Activated CD8-positive, alpha-beta memory T cell treated with anti-CD3 and anti-CD28 coated beads, Interleukin-2, amount 50 U/mL, for 4 hours (primary cell): ENCODE data around the gene CHN1.

Source experiments
- DNase-seq: peaks from one replicate; pipeline ENCODE4 v3.0.0-alpha.2; 2020

Gene CHN1

GRCh38 chr2:174780856-174781255 lies 224.3 kb downstream of the CHN1 start:
- no peak for DNase-seq

GRCh38 chr2:174780191-174780840 lies 224.9 kb downstream of the CHN1 start:
- no peak for DNase-seq

- DNase-seq, result no peak
Measured at GRCh38 chr2:174779361-174779928, 225.7 kb downstream of the CHN1 start.

- peak; percentile 65 for DNase-seq
Measured at GRCh38 chr2:174778085-174778981, 226.8 kb downstream of the CHN1 start.

DNA sequence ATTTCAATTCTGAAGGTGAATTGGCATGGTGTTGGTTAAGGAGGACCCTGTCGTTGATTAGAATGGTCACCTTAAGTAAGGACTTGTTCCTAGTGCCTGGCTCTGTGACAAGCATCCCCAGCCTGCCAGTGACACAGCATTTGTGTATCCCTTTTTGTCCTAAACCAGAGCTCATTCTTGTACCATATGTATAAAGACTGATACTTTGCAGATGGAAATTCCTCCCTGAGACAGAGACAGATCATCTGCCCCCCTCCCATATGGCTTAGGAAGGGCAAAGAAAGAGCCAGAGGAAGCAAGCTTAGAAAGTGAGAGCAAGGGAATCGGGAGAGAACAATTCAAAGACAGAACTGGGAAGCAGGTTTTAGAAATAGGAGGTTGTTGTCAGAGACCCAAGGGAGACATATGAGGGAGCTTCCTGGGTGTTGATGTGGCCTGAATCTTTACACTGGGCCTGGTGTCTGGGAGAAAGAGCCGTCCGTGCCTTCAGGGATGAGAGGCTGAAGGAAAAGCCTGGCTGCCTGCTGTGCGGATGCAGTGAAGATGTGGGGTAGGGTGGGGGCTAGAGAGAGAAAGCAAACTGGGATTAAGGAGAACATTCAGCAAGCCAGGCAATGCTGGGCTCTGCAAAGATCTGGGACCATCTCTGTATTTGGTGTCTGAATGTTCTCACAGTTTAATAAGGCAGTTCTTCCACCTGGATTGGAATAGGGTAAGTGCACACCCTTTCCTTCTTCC lies 227.7 kb downstream of the CHN1 start:
- no peak for DNase-seq

DNA sequence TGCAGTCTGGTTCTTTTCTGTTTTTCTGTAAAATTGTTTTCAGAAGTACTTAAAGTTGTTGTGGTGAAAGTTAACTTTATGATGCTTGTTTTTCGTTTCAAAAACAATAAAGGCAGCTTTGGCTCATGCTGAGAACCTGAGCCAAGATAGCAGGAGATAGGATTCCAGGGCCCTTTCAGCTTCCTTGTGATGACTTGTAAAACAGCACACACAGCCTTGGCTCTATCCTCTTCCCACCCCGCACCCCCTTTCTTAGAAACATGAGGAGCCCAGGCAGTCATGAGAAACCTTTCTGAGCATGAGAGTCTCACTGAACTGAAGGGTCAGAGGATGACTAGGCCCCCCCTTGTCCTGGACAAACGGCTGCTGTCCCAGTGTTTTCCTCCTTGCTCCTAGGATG lies 228.5 kb downstream of the CHN1 start:
- no peak for DNase-seq

DNA sequence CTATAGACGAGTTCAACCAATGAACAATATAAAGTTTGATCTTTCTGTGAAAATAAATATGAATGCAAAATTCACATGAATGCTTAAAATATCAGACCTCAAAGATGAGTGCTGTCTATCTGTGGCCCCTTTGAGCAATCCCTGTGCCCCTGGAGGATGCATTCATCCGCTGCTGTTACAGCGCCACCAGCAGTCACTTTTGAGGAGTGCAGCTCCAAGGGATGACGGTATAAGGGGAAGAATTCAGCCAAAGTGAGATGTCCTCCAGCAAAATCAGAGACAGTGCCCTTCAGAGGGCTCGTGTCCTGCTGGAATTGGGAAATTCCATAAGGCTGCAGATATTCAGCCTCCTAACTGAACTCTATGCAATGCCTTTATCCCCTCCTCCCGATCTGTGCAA lies 229.0 kb downstream of the CHN1 start:
- no peak for DNase-seq

DNA sequence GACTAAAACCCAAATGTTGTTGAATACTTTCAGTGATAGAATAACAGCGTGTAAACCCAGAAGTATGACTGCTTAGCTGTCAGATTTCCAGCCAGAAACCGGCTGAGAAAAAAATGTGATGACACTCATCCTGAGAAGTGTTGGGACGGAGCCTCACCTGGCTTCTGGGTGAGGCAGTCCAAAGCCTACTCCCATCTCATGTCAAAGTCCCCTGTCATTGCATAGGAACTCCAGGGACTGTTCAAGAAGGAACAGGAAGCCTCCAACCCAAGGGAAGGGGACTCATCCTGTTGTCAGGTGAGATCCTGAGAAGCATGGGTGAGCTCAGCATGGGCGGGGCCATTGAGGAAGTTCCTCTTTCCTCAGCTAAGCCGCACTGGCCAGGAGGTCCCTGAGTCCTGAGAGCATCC lies 229.6 kb downstream of the CHN1 start:
- no peak for DNase-seq

GRCh38 chr2:174774886-174775285 lies 230.3 kb downstream of the CHN1 start:
- DNase-seq, result no peak

- no peak for DNase-seq
Measured at GRCh38 chr2:174773215-174773614, 232.0 kb downstream of the CHN1 start.

DNA sequence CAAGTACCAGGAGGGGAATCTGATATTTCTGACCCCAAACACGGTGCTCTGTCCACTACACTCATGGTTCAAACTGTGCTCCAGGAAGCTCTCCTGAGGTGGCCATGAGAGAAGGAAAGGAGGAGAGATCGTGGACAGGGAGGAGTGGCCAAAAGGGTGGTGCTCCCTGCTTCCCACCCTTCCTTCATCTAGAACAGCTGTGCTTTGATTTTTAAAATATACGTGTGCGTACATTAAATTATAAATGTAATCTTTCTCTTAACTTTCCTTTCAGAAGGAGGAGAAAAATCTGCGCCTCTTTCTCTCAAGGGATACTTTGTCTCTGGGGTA lies 232.7 kb downstream of the CHN1 start:
- no peak for DNase-seq

GRCh38 chr2:174771631-174772471 lies 233.3 kb downstream of the CHN1 start:
- DNase-seq, result peak; percentile 47

GRCh38 chr2:174771136-174771535 lies 234.0 kb downstream of the CHN1 start:
- no peak for DNase-seq

DNA sequence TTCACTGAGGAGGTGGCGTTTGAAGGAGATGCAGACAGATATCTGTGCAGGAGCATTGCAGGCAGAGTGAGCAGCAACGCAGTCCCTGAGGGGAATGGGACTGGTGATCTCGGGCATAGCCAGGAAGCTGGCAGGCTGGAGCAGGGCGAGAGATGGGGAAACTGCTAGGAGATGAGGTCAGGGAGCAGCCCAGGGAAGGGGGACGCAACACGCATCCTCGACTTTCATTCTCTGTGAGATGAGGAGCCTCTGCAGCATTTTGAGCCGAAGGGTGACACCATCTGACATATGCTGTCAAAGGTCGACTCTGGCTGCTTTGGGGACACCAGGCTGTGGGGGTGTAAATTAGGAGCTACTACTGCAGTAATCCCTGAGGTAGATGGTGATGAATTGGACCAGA lies 236.6 kb downstream of the CHN1 start:
- DNase-seq, result no peak

- no peak for DNase-seq
Measured at GRCh38 chr2:174766271-174766670, 238.9 kb downstream of the CHN1 start.

DNA sequence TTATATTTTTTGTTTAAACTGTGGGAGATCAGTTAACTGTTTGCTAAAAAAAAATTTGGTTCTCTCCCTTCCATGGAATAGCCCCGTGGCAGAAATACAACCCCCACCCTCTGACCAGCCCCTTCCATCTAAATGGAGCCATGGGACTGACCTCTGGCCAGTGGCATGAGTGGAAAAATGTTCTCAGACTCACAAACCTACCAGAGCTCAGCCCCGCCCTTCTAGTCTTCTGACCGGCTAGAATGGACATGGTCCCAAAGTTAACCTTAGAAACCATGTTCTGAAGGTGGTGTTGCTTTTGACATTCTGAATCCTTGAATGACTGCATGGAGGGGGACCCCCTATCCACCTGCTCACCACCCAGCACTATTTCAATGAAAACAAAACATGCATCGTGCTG lies 239.6 kb downstream of the CHN1 start:
- no peak for DNase-seq

- DNase-seq, result no peak
Measured at GRCh38 chr2:174764280-174765255, 240.6 kb downstream of the CHN1 start, which contains the start of gene CHRNA1. TSS of gene CHRNA1 (minus strand) at chr2:174764472. CDS start at chr2:174764394, 78 bp downstream.

GRCh38 chr2:174763780-174764179 lies 241.4 kb downstream of the CHN1 start:
- DNase-seq, result no peak

GRCh38 chr2:174762464-174762863 lies 242.7 kb downstream of the CHN1 start:
- no peak for DNase-seq

- no peak for DNase-seq
Measured at GRCh38 chr2:174761837-174762236, 243.3 kb downstream of the CHN1 start.

DNA sequence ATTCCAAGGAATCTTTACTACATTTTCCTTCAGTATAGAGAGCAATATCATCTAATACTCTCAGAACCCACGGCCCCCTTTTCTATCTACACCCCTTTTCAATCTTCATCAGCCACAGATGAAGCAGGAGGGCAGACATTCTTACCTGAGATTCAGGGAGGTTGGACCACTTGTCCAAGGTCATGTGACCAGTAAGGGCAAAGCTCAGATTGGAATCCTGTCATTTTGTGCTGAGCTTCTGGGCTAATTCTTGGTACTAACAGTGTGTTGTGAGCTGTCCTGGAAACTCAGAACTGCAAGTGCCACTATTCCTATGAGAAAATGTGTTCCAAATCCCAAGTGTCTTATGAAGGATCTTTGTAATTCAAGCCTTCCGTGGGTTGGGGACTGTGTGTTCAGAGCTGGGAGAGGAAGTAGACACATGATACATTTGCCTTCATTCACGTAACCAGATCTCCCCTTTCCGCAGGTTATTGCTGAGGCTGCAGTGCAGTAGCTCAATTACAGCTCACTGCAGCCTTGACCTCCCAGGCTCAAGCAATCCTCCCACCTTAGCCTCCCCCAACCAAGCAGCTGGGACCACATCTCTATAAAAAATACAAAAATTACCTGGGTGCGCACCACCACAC lies 244.2 kb downstream of the CHN1 start:
- no peak for DNase-seq
